ENCODE results near the gene SIX3.

The SIX3 gene

GRCh38 chr2:44936715-44937687, 4.5 kb upstream of the SIX3 start:
- in situ Hi-C loops (cut with MboI; ENCODE audit: low pct_unique_long_range_greater_than_20kb, low sequenced_read_pairs, unreplicated experiment): loop anchor here (25.0 kb wide), 1 partner anchor 850 kb away; no protein-coding TSS in a partner anchor
- no peak for TF ChIP-seq CTCF (IDR thresholded peaks at IDR 0.05; ENCODE audit: extremely low read depth, insufficient read depth, missing control alignments)
- no peak for DNase-seq (ENCODE audit: low spot score)

- peak; percentile 29 for TF ChIP-seq CTCF (IDR thresholded peaks at IDR 0.05; ENCODE audit: extremely low read depth, insufficient read depth, missing control alignments)
- in situ Hi-C loops (cut with MboI; ENCODE audit: low pct_unique_long_range_greater_than_20kb, low sequenced_read_pairs, unreplicated experiment): loop anchor here (25.0 kb wide), 1 partner anchor 850 kb away; no protein-coding TSS in a partner anchor
- DNase-seq (ENCODE audit: low spot score): no peak
Observed at GRCh38 chr2:44937688-44938240, 3.7 kb upstream of the SIX3 start.

GRCh38 chr2:44938287-44939105, 3.0 kb upstream of the SIX3 start:
- in situ Hi-C loops (cut with MboI; ENCODE audit: low pct_unique_long_range_greater_than_20kb, low sequenced_read_pairs, unreplicated experiment): loop anchor here (25.0 kb wide), 1 partner anchor 851 kb away; no protein-coding TSS in a partner anchor
- TF ChIP-seq CTCF (IDR thresholded peaks at IDR 0.05; ENCODE audit: extremely low read depth, insufficient read depth, missing control alignments): no peak
- DNase-seq (ENCODE audit: low spot score): no peak

- no peak for DNase-seq (ENCODE audit: low spot score)
- TF ChIP-seq CTCF (IDR thresholded peaks at IDR 0.05; ENCODE audit: extremely low read depth, insufficient read depth, missing control alignments): no peak
- in situ Hi-C loops (cut with MboI; ENCODE audit: low pct_unique_long_range_greater_than_20kb, low sequenced_read_pairs, unreplicated experiment): loop anchor here (25.0 kb wide), 1 partner anchor 852 kb away; no protein-coding TSS in a partner anchor
Observed at GRCh38 chr2:44939106-44940048, 2.1 kb upstream of the SIX3 start.

GRCh38 chr2:44940049-44940494, 1.4 kb upstream of the SIX3 start:
- no peak for TF ChIP-seq CTCF (IDR thresholded peaks at IDR 0.05; ENCODE audit: extremely low read depth, insufficient read depth, missing control alignments)
- no peak for DNase-seq (ENCODE audit: low spot score)
- in situ Hi-C loops (cut with MboI; ENCODE audit: low pct_unique_long_range_greater_than_20kb, low sequenced_read_pairs, unreplicated experiment): loop anchor here (25.0 kb wide), 1 partner anchor 853 kb away; no protein-coding TSS in a partner anchor
